Stomach (tissue), 4 donors: ENCODE measurements around the gene PCDHB1.

Source experiments
- CTCF ChIP-seq, 7 experiments: fragments of 450-650 bp in 4 of 7; fragments of 200-600 bp in 3 of 7; sonication (generic) in 3 of 7; IDR thresholded peaks; one replicate each; pipeline ENCODE4 v1.5.1; 2016 to 2019; ENCODE audit warnings: antibody characterized with exemption in 7 of 7, control low read depth in 2 of 7, mild to moderate bottlenecking in 1 of 7
- POLR2A ChIP-seq, 4 donors: fragments of 450-650 bp; IDR thresholded peaks; one replicate each; pipeline ENCODE4 v1.6.1; 2016; ENCODE audit warnings: antibody characterized with exemption in 4 of 4, control low read depth in 2 of 4, mild to moderate bottlenecking in 1 of 4, moderate library complexity in 1 of 4

- no peak for TF ChIP-seq CTCF (IDR thresholded peaks at IDR 0.05)
- TF ChIP-seq POLR2A (IDR thresholded peaks at IDR 0.05), result no peak
These were observed 49.1 kb upstream of the PCDHB1 start for GRCh38 chr5:141001844-141002604.
